ENCODE measurements around the gene PCSK6.

The PCSK6 gene

DNA sequence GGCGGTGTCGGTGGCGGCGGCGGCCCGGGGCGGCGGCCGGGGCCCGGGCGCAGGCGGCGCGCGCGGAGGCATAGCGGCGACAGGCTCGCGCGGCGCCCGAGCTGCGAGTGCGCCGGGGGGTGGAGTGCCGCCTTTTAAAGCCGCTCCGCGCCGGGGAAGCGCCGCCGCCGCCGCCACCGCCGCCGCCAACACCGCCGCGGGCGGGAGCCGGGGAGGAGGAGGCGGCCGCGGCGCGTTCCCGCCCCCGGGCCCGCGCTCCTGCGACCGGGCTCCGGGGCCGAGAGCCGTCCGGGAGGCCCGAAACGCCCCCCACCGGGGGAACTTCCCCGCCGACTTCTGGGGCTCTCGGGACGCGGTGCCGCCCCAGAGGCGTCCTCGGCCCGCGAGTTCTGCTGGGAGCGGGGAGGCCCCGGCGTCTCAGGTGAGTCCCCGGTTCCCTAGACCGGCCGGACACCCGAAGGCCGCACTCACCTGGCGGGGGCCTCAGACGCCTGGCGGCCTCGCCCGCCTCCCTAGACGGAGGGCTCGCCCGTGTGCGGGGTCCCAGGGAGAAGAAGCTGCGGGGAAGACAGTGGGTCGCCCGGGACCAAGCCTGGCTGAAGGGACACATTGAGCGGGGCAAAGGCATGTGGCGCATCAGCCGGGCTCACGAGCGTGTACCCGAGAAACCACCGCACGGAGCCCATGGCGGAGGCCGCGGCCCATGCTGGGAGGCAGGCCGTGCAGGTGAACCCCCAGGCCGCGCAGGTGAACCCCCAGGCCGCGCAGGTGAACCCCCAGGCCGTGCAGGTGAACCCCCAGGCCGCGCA is at the start of gene PCSK6:
Gene PCSK6 (minus strand): TSS at position 109 of the 809 bp plus-strand sequence. CDS start 37 bp downstream, at position 72.
- no peak for DNase-seq (ENCODE audit: low read depth in 2 of 2, low spot score in 1 of 2)

DNA sequence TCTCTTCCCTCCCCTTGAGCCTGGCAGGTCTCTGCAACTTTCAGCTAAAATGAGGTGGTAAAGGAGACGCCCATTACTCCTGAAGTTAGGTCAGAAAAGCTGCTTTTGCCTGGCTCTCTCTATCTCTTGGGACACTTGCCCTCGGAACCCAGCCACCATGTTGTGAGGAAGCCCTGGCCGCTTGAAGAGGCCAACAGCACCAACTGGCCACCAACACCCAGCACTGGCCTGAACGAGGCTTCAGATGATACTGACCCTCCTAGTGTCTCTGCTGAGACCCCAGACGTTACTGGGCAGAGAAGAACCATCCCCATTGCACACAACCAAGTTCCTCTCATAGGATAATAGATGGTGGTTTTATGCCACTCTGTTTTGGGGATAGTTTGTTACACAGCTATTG is 49.5 kb upstream of the PCSK6 start:
- DNase-seq (ENCODE audit: low read depth in 2 of 2, low spot score in 1 of 2) = no peak

DNA sequence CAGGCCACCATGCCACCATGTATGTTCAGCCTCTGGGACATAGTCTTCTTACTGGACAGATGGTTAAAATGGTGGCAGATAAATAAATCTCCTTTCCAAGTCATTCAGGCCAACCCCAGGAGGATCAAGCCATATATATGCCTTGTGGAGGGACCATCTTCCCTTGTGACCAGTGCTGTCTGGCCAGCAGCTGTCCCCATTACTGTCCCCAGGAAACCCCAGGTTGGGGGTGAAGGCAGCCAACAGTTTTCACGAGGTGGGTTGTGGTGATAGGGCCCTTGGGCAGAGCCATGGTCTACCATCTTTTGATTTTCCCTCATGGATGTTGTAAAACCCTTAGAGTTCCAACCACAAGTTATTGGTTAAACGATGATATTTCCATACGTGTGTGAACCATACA is 48.7 kb upstream of the PCSK6 start:
- no peak for DNase-seq (ENCODE audit: low read depth in 2 of 2, low spot score in 1 of 2)

DNA sequence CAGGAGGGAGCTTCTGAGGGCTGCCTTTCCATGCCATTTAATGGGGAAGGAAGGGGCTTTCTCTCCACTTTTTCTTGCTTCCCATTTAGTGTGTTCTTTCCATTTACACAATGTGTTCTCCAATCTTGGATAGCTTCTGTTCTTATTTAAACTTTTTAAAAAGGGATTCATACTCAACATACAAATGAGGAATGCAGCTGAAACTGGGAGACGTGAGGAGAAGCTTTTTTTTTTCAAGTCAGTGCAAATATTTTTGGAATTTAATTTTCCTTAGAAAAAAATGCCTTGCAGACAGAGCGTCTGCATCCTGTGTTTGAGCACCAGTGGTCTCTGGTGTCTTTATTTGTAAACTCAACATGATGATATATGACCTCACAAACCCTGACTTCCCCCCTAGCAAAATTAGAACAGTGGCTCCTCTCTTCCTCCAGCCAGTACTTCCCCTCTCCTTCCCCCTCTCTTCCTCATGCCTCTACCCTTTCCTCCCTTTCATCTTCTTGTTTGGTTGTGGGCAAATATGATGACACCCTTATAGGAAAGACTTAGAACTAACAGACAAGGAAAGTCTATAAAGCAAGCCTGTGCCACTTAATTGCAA is 48.1 kb upstream of the PCSK6 start:
- DNase-seq (ENCODE audit: low read depth in 2 of 2, low spot score in 1 of 2) = no peak

DNA sequence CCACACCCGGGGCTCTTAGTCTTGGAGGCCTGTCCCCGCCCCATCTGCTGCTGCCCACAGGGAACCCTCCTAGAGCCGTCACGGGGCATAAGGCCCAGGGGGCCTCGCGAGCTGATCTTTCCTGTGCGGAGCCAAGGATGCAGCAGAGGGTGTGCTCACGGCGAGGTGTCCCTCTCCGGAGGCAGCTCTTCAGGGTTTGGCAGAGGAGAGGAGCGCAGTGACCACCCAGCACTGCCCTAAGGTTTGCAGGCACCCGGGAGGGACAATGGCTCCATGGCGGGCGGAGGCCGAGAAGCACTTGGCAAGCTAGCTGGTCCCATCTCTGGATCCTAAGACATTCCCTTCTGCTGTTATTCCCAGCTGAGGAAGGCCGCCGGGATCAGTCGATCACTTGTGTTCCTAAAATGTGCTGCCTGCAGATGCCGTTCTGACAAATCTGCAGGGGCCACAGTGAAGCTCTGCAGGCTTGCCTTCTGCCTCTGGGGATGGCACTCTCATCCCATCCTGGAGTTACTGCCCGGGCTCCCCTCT is 47.4 kb upstream of the PCSK6 start:
- no peak for DNase-seq (ENCODE audit: low read depth in 2 of 2, low spot score in 1 of 2)

DNA sequence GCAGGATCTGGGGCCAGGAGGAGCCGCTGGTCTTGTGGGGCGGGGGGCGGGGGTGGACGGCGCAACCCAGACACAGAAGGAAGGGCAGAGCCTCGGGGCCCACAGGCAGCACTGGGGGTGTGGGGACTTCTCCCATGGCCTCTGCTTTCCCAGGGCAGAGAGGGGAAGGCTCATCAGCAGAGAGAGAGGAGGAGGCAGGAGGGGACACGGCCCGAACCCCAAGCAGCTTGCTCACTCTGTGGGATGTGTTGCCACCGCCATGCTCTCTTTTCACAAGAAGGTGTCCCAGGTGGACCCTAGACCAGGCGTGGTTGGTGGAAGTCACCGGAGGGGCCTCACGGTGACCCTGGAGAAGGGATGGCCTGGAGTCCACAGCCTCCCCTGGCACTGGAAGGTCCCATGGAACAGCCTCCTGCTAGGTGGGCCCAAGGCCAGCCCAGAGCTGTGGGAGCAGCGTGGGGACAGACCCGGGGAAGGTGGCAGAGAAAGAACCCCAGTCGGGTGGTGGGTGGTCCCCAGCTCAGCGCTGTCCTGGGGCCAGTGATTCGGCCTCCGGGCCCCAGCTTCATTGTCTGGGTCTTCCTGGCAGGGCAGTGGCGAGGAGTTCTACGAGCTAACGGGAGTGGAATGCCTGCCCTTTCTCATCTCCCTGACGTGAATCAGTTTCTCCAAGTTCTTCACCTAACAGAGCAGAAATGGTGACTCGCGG is 46.8 kb upstream of the PCSK6 start:
- no peak for DNase-seq (ENCODE audit: low read depth in 2 of 2, low spot score in 1 of 2)

DNA sequence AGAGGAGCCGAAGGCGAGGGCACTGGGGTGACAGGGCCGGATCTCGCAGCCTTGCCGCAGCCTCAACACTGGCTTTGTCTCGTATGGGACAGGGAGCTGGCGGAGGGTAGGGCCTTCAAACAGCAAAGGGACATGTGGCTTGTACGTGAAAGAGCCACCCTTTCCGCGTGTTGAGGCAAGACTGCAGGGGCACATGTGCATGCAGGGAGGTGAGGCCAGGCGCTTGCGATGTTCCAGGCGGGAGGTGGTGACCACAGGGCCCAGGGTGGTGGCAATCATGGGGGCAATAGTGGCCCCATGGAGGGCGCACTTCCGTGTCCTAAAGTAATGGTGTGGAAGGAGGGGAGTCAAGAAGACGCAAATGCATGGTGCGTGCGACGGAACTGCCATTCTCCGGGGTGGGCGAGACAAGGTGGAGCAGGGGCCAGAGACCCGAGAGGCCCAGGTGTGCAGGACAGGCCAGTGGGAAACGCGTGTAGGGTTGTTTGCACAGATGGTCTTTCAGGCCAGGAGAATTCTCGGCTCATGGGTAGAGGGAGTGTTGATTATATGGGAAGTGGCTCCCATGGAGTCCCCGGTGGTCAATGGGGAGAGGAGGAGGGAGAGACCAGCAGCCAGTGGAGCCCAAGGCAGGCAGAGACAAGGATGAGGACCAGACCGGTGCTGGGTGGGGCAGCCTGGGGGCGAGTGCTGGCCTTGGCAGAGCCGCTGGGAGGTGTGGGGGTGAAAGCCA is 45.8 kb upstream of the PCSK6 start:
- DNase-seq (ENCODE audit: low read depth in 2 of 2, low spot score in 1 of 2) = no peak

DNA sequence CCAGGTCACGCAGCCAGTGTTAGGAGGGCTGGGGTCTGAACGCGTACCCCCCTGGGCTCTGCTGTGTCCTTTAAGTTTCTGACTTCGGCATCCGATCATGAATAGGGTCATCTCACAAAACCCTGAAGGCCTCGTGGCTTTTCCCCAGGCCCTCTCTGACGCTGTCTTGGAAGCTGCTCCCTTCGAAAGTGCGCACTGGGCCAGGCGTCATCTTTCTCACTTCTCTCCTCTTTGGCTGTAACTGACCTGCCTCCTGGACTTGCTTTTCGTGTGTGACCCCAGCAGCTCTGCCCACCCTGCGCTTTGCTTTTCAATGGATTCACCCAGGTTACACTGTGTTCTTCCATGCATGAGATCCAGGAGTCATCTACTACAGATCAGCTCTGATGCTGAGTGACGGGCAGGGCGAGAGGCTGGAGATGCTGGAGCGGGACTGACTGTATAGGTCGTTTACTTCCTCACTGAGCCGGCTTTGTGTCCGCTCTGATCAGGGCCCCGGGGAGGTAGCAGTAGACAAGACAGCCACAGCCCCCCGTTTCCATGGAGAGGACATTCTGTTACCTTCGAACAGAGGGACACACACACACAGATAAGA is 45.0 kb upstream of the PCSK6 start:
- DNase-seq (ENCODE audit: low read depth in 2 of 2, low spot score in 1 of 2) = no peak

DNA sequence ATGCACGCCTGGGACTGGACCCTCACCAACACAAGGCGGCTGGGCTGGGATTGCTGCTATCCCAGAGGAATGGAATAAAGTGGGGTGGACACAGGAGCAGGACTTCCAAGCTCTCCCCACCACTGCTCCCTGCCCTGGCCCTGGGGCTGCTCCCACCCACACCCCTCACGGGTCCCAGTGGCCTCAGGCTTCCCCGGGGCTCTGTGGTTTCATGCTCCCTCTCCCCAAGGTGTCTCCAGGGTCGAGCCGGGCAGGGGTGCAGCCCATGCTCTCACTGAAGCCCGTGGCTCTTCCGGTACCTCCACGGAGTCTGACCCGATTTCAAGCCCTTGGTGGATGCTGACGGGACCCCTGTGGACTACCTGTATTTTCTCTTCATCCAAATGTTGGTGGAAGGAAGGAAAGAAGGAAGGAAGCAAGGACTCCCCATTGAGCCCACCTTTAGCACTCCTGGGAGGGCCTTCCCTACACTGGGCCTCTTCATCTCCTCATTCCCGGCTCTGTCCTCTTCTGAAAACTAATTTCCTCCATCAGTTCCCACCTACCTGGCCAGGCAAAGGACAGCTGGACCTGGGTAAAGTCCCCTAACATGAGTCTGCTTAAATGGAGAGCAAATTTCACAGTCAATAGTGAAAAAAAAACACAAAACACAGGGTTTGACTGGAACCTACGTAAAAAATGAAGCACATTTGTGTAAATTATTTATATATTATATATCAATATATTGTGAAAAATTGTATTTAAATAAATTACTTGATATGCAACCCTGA is 44.0 kb upstream of the PCSK6 start:
- DNase-seq (ENCODE audit: low read depth in 2 of 2, low spot score in 1 of 2) = no peak

DNA sequence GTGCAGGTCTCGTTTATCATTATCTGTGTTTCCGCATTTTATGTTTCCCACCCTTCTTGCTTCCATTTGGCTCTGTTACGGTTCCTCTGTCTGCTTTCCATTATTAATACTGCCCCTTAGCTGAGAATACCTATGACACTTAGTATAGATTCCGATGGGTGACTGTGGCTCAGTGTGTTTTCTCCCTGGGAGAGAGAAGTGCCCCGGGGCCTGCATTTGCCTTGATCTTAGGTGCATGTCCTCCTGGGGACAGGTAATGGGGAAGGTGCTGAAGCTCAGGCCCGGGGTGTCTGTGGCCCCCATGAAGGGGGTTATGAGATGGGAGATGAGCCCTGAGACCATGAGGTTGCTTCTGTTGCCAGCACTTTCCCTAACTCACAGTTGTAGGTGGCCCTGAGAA is 43.4 kb upstream of the PCSK6 start:
- no peak for DNase-seq (ENCODE audit: low read depth in 2 of 2, low spot score in 1 of 2)

DNA sequence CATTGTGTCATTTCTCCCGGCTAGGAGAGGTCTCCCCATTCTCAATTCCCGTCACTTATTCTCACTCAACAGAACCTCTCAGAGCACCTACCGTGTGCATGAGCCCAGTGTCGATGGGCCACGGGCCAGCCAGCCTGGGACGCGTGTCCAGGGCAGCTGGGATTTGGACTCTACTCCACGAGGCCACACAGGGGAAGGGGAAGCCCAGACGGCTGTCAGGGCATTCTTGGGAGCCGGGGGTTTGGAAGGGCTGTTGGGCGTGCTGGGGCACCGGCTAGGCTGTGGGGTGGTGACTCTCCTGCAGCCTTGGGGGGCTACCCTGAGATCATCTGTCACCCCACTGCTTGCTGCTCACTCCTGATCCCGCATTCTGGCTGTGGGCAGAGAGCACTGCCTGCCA is 41.7 kb upstream of the PCSK6 start:
- DNase-seq (ENCODE audit: low read depth in 2 of 2, low spot score in 1 of 2) = no peak

DNA sequence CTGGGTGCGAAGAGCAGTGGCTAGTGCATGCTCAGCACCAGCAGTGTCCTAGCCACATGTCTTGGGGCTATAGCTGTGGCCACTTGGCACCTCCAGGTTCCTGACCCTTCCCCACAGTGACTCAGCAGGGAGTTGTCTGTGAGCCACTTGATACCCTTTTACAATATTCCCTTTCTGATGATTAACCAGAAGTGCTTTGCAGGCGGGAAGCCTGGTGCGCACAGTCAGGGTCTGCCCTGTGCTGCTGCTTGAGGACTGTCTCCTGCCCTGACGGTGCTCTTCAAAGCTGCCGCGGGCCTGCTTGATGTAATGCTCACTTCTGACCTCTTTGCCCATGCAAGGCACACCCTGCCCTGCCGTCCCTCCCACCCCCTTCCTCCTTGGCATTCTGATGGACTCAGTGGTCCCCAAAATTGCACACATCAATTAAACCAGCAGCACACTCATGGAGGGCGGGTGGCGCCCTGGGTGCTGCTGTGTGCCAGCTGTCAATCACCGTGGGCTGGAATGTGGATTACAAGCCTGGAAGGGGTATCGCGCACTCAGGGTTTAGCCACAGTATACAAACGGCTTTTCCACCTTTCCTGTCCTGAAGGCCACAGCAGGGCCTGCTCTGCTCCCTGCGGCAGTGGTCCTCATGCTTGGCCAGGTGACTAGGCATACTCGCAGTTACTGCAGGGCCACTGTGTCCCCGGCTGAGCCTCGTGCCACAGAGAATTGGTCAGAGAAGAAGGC is 40.9 kb upstream of the PCSK6 start:
- DNase-seq (ENCODE audit: low read depth in 2 of 2, low spot score in 1 of 2) = no peak

DNA sequence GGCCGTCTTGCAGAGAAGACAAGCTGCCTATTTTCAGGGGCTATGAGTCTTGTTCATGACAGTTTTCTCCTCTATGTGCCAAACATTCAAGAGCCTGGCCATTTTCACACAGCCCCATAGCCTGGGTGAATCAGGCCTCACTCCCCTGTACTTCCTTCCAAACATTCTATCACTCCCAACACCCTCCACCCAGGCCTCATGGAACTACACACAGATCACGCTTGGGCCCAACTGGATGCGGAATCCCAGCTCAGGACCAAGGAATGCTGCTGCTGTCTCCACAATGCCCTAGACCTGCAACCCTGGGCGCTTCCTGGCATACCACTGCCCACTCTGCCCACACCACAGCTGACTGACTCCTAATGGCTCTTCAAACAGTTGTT is 39.4 kb upstream of the PCSK6 start:
- DNase-seq (ENCODE audit: low read depth in 2 of 2, low spot score in 1 of 2) = no peak

DNA sequence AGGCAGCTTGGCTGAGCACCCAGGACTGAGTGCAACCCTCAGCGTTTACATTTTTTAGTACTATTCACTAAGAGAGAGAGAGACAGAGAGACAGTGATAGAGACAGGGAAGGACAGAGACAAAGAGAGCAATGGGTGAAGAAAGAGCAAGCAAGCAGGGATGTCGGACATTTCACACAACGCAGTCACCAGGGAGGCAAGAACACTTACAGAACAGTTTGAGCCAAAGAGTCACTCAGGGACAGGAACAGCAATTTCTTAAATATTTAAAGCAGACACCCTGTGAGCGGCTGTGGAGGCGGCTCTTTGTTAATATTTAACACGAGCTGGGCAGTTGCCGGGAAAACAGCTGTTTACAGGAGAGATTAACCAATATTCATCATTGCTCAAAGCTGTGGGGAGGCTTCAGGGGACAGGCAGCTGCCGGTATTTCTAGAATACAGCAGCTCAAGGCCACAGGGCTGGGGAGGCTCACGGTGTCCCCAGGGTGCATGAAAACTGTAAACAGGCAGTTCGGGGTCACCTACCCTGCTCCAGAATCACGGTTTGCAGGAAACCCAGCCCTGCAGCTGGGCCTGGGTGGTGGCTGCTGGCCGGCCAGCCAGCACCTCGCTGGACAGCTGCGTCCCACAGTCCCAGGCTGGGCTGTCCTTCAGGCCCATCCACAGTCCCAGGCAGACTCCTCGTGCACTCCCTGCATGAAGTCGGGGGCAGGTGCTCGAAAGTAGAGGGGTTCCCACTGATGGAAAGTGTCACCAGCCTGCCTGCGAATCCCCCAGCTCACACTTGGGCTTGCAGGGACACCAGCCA is 38.8 kb upstream of the PCSK6 start:
- DNase-seq (ENCODE audit: low read depth in 2 of 2, low spot score in 1 of 2) = no peak

DNA sequence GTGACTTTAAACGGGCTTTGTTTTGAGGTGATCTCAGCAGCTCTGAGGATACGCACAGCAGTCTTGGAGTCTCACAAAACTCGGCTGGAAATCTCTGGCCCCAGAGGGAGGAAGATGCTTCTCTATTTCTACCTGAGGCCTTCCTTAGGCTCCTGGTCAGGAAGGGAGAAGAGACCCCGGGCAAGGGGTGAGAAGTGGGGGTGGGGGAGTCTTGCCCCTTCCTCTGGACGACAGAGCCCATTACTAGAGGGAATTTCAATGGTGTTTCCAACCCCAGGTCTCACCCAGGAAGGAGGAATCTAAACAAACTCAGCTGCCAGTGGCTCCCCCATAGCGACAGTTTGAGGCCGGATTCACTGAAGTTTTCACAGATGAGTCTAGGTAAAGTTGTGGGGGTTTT is 37.4 kb upstream of the PCSK6 start:
- no peak for DNase-seq (ENCODE audit: low read depth in 2 of 2, low spot score in 1 of 2)

DNA sequence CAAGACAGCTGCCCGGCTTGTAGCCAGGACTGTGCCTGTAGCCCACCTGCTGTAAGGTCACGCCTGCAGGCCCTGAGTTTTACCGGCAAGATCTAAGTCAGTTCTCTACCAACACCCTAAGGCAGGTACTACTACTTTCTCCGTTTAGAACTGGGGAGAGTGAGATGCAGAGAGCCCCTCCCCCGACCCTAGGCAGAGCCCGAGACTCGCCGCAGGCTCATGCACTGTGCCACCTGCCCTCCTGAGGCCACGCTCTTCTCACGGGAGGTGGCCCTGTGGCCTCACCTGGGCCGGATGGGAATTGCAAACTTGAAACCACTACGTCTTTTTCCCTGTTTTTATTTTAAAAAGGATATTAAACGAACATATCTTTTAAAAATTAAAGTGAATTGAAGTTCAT is 36.9 kb upstream of the PCSK6 start:
- DNase-seq (ENCODE audit: low read depth in 2 of 2, low spot score in 1 of 2) = no peak

DNA sequence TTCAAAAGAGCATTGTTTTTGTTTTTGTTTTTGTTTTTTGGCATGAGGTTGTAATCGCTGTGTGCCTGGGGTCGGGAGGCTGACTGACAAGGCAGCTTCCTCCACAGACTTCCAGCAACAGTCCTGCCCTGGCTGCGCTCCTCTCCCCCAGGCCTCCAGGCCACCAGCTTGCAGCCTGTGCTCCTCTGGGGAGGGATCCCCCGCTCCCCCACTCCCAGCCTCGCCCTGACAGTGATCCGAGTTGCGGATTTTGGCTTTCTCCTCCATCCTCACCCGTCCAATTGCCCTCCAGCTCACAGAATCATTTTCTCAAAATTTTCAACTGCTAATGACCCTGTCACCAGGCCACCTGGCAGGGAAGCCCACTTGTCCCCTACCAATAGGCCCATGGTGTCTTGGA is 36.5 kb upstream of the PCSK6 start:
- no peak for DNase-seq (ENCODE audit: low read depth in 2 of 2, low spot score in 1 of 2)

DNA sequence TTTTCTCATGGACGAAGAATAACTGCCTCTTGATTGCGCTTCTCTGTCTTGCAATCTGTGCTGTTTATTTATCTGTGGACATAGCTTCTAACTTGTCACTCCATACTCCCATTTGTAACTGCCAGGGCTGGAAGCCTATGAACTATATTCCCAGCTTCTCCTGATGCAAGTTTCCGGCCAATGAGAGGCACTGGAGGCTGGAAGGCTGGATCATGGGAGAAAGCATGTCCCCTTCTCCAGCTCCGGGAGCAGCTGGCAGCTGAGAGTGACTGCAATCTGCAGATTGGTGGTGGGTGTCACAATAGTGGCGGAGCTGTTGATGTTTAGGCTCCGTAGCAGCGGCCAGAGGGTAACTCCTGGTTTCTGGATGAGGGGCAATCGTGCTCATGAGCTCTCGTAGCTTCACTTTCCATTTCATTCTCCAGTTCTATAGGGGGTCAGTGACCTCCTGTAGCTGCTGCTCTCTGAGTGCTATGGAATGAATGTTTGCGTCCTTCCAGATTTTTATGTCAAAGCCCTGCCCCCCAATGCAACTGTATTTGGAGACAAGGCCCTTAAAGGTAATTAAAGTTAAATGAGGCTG is 35.7 kb upstream of the PCSK6 start:
- DNase-seq (ENCODE audit: low read depth in 2 of 2, low spot score in 1 of 2) = no peak
